Purkinje cell (primary cell): ENCODE measurements around the gene SLC66A3. TPM values are rescaled to one million over a fixed set of nuclear protein-coding genes. Genes with fewer than 3 reads are reported as not detected.

Experiments
- polyA plus RNA-seq: library from polyadenylated mRNA; unstranded; fragments of >200 nt; fragmentation: Nextera tagmentation; gene quantifications from 2 replicates; pipeline ENCODE4 v1.2.1, GENCODE V29; 2014

Gene SLC66A3
- 3.9 and 6.7 TPM in 2 replicates for polyA plus RNA-seq

GRCh38 chr2:11155381-11156035 is at the start of gene SLC66A3:
Gene SLC66A3 (plus strand): TSS chr2:11155467. CDS start chr2:11155547, 80 bp downstream.

Other genes with a start within 250 kb of the SLC66A3 start
- 0.24 and 3.4 TPM in 2 replicates for gene KCNF1, start 243.5 kb upstream of the SLC66A3 start, polyA plus RNA-seq
- gene ROCK2, start 189.2 kb downstream of the SLC66A3 start, polyA plus RNA-seq: 12.3 and 19.8 TPM in 2 replicates